NCI-H748 (cell line): ENCODE measurements around the gene IPO8.
A peak's percentile ranks its signal among the peaks of the same experiment; 100 is the strongest.

Experiments used
- DNase-seq: peaks from one replicate; lab custom pipeline; 2025; ENCODE audit not compliant: unreplicated experiment; lab: John Stamatoyannopoulos, UW

The IPO8 gene

DNA sequence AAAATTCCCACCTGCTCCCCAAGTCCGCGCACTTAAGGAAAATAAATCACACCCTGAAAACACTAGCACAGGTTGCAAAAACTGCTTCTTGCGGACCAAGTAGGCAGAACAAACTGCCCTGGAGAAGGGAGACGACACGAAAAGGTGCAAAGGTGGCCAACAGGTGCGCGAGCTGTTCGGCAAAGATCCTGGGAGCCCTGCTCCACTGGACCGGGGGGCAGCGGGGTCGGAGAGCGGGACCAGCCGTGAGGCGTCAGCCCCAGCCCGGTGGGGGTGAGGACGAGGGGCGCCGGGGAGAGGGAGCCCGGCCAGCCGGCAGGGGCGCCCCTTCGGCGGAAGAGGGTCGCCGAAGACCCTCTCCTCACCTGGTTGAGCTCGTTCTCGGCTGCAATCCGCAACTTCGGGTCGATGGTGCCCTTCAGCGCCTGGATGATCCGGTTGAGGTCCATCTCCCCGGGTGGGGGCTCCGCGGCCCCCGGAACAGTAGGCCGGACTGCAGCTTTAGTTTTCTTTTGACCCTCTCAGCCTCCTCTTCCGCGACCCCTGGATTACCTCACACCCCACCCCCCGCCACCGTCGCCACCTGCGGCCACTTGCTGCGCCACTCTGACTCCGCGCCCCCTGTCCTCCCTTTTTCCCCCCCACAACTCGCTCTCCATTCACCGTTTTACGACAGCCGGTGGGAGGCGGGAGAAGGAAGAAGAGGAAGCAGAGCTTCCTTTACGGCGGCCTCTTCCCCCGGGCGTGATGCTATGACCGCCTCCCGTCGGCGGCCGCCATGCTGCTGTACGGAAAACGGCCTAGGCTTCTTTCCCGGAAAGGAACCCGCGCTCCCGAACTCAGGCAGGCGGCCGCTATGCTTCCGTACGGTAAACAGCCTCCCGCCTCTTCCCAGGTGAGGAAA lies at the start of gene IPO8:
IPO8 (minus strand) TSS at position 671 of the 904 bp plus-strand sequence; CDS start at position 449, 222 bp downstream.
- peak; percentile 92 for DNase-seq

DNA sequence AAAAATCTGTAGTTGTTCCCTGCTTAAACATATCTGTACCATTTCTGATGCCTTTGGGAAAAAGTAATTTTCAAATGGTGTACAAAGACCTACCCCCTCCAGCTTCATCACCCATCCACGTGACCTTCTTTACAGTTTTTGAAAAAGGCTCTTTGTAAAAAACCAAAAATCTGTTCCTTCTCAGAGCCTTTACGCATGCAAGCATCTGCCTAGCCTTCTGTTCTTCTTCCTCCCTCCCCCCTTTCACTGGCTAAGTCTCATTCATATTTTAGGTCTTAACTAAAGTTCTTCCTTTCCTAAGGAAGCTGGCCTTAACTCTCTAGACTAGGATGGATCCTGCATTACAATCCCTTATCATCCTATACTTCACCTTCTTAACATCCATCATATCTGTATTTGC lies 48.7 kb upstream of the IPO8 start:
- DNase-seq = no peak

- DNase-seq = no peak
Observed at GRCh38 chr12:30740274-30740673, 44.6 kb upstream of the IPO8 start.

GRCh38 chr12:30739020-30739419 lies 43.4 kb upstream of the IPO8 start:
- DNase-seq = no peak

- no peak for DNase-seq
Observed at GRCh38 chr12:30732954-30733637, 37.4 kb upstream of the IPO8 start.

DNA sequence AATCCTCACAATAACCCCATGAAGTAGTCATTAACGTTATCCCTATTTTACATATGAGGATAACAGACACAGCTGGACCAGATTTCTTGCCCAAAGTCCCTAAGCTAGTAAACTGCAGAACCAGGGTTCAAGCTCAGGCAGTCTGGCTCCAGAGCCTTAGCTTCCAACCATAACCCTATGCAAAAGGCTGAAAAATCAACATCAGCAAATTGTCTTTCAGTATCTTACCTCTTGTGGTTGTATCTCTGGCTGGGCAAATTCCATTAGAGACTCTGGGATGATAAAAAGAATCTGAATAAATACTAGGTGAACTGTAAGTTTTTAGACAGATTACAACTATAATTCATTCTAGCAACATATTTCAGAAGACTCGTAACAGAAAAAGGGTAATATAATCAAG lies 34.3 kb upstream of the IPO8 start:
- DNase-seq = no peak

DNA sequence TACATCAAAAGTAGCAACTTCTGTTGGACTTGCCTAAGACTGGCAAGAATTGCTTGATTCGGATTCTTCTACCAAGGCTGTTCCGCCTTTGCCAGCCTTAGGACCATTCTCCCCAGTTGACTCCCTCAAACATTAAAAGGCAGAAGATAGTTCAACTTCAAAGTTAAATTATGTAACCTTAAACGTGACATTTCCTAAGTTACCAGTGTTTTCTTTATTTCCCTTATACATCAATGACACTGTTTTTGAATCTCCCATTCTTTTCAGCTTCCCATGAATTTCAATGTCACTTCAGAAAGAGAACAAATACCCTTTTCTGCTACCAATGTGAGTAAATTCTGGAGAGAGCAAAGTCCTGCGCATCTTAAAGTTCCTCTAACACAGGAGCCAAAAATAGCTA lies 33.9 kb upstream of the IPO8 start:
- no peak for DNase-seq

DNA sequence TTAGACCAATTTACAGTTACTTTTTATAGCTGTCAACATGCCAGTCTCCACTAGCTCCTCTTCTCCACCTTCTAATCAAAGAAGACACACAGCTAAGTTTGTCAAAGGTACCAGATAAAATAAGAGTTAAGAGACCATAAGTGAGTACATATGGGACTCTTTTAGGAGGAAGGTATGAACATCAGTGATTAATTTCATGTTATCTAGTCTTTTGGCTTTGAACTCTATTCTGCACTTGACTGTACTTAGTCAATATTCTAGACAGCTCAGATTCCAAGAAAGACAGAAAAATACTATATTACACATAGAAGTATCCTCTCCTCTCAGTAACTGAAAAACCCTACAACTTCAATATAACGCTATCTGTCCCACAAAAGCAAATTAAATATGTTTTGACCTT lies 31.0 kb upstream of the IPO8 start:
- DNase-seq = no peak

GRCh38 chr12:30725739-30726138 lies 30.1 kb upstream of the IPO8 start:
- DNase-seq = no peak

DNA sequence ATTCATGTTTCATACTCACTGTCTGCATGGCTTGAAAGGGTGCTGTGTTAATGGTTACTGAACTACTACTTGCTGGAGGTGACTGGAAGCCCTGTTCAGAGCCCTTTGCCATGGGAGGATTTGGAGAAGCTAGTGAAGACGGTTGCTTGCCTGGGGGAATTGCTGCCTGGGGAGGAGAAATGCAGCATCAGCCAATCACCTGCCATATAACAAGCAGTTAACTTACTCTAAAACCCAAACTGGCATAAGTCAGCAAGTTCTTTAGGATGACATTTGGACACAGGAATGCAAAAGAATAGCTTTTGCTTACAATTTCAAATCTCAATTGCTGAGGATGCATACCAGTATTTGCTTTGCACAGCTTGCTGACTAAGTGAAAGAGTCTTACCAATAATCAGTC lies 23.4 kb upstream of the IPO8 start:
- no peak for DNase-seq

DNA sequence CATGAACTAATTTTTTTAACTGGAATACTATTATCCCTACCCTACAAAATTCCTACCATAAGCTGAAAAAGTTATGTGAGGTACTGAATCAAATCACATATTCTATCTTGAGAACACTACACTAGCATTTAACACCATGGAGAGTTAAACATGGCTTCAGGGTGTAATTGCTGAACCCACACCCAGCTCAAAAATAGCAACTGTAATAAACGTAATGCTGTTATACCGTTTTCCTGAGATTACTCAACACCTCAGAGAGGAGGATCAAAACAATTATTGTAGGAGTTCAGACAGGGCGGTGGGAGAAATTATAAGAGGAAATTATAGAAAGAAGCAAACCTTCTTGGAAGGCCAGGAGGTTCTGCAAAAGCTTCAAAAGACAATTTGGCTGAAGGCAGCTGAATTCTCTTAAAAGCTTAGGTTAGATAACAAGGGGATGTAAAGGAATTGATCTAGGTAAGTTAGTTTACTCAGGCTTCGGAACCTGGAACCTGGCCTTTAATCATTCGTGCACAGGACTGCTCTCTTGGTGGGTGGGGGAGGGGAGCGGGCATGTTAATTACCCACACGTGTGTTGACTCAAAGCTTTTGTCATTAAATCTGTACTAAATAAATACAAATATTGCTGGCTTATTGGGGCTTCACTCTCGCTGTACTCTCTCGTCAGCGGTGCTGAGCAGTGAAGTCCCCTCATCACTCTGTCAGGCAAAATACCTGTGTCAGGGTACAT lies 12.1 kb upstream of the IPO8 start:
- DNase-seq = no peak

- DNase-seq = peak; percentile 66
Observed at GRCh38 chr12:30706476-30706875, 10.8 kb upstream of the IPO8 start.

DNA sequence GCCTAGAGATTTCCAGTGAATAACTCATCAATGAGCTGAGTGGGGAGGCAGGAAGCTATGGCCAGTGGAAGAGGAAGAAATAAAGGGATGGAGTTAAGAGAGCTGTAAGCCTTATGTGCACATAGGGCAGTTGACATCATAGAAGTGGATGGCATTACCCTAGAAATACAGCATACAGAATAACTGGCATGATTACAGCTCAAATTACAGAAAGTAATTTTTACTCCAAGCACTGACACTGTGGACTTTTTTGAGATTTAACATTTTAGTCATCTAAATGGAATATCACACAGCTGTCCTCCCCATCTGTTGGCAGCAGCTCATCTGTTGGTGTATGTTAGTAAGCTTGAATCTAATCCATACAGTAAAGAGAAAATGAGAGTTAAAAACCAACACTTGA lies 5.4 kb upstream of the IPO8 start:
- DNase-seq = no peak

DNA sequence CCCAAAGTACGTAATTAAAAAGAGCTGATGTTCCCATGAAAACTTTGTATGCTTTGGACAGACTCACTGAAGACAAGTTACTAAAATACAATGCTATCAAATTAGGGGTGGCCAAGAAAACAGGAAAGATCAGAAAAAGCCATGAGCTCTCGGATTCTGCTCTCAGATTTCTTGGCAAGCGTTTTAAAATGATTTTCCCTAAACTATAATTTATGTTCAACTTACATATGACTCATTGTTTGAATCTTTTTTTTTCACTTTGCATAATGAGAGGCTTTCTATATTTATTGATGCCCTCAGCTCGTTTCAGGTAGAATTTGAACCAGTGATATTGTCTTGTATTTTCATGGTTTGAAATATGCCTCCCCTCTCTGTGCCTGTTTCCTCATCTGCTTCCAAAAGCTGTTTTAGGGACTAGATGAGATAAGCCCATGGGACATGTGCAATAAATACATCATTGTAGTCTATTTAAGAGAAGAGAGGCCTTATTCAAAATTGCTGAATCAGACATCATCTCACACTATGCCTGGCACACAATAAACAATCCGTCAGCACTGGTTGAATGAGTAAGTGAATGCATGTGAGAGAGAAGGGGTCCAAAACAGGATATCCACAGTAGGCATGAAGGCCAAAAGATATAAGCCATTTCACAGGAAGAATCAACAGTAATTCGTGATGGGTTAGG lies 4.7 kb upstream of the IPO8 start:
- DNase-seq = no peak

GRCh38 chr12:30698346-30698745 lies 2.7 kb upstream of the IPO8 start:
- DNase-seq = no peak

- DNase-seq = no peak
Observed at GRCh38 chr12:30696943-30697342, 1.3 kb upstream of the IPO8 start.

GRCh38 chr12:30696486-30696885 lies 817 bp upstream of the IPO8 start:
- DNase-seq = no peak

- no peak for DNase-seq
Observed at GRCh38 chr12:30696103-30696408, 387 bp upstream of the IPO8 start.

- peak; percentile 63 for DNase-seq
Observed at GRCh38 chr12:30694412-30695198, 1.1 kb downstream of the IPO8 start.

GRCh38 chr12:30692470-30692869 lies 3.2 kb downstream of the IPO8 start:
- DNase-seq = no peak
